SK-N-SH treated with all-trans-retinoic acid at 6 μM for 48 hours (cell line): ENCODE results near the gene PCSK5.

ENCODE experiments used
- ATAC-seq: fragments of 200-7000 bp; cut with Tn5 transposase; 3 replicates; pipeline ENCODE4 v1.9.1; 2020; ENCODE audit warnings: mild to moderate bottlenecking, moderate library complexity
- ARNTL ChIP-seq: fragments of 450-650 bp; formaldehyde crosslinking; IDR thresholded peaks from 2 replicates; pipeline ENCODE4 v1.5.0; 2020; ENCODE audit warnings: low read depth, mild to moderate bottlenecking, moderate library complexity, borderline replicate concordance
- BACH2 ChIP-seq: fragments of 250-450 bp; sonication (Bioruptor Pico); IDR thresholded peaks from 2 replicates; pipeline ENCODE4 v1.9.0; 2021; ENCODE audit warnings: mild to moderate bottlenecking, borderline replicate concordance
- ESRRG ChIP-seq: fragments of 250-450 bp; sonication (Bioruptor Pico); IDR thresholded peaks from 2 replicates; pipeline ENCODE4 v1.6.1; 2021; ENCODE audit warnings: mild to moderate bottlenecking
- GLIS3 ChIP-seq: fragments of 250-450 bp; sonication (Bioruptor Pico); IDR thresholded peaks from 2 replicates; pipeline ENCODE4 v1.5.0; 2020; ENCODE audit warnings: mild to moderate bottlenecking, moderate library complexity
- ISL1 ChIP-seq: fragments of 250-450 bp; sonication (Bioruptor Pico); IDR thresholded peaks from 2 replicates; pipeline ENCODE4 v2.1.2; 2022; ENCODE audit warnings: mild to moderate bottlenecking, moderate library complexity
- OSR1 ChIP-seq: fragments of 250-450 bp; sonication (Bioruptor Pico); IDR thresholded peaks from 2 replicates; pipeline ENCODE4 v1.8.0; 2022; ENCODE audit warnings: moderate library complexity, mild to moderate bottlenecking, inconsistent platforms
- PPARA ChIP-seq: fragments of 250-450 bp; sonication (Bioruptor Pico); IDR thresholded peaks from 2 replicates; pipeline ENCODE4 v1.5.0; 2020; ENCODE audit warnings: mild to moderate bottlenecking, borderline replicate concordance
- RARB ChIP-seq: fragments of 250-450 bp; sonication (Bioruptor Pico); IDR thresholded peaks from 2 replicates; pipeline ENCODE4 v1.8.0; 2021; ENCODE audit warnings: mild to moderate bottlenecking, moderate library complexity
- SNAI2 ChIP-seq: fragments of 250-450 bp; sonication (Bioruptor Pico); IDR thresholded peaks from 2 replicates; pipeline ENCODE4 v1.5.0; 2020; ENCODE audit warnings: mild to moderate bottlenecking, moderate library complexity
- TCF4 ChIP-seq: fragments of 250-450 bp; sonication (Bioruptor Pico); IDR thresholded peaks from 2 replicates; pipeline ENCODE4 v1.8.0; 2021; ENCODE audit warnings: mild to moderate bottlenecking, moderate library complexity, borderline replicate concordance
- ZFP3 ChIP-seq: fragments of 250-450 bp; sonication (Bioruptor Pico); IDR thresholded peaks from 2 replicates; pipeline ENCODE4 v1.5.0; 2020; ENCODE audit warnings: mild to moderate bottlenecking, moderate library complexity
- ZFP30 ChIP-seq: fragments of 450-650 bp; formaldehyde crosslinking; IDR thresholded peaks from 2 replicates; pipeline ENCODE4 v1.5.0; 2022; ENCODE audit warnings: mild to moderate bottlenecking, moderate library complexity
- ZNF565 ChIP-seq: fragments of 450-650 bp; formaldehyde crosslinking; conservative IDR thresholded peaks from 2 replicates; pipeline ENCODE4 v1.5.0; 2020; ENCODE audit warnings: low read depth, mild to moderate bottlenecking, moderate library complexity
- ZNF70 ChIP-seq: fragments of 450-650 bp; formaldehyde crosslinking; IDR thresholded peaks from 2 replicates; pipeline ENCODE4 v1.5.0; 2020; ENCODE audit warnings: mild to moderate bottlenecking, moderate library complexity
- ZNF8 ChIP-seq: fragments of 450-650 bp; formaldehyde crosslinking; IDR thresholded peaks from 2 replicates; pipeline ENCODE4 v1.5.0; 2020; ENCODE audit warnings: mild to moderate bottlenecking, moderate library complexity
- TF ChIP-seq, protein P1 (sequence below): fragments of 250-450 bp; sonication (Bioruptor Pico); IDR thresholded peaks from 2 replicates; pipeline ENCODE4 v1.5.1; 2020; ENCODE audit warnings: low read depth, mild to moderate bottlenecking, moderate library complexity
- TF ChIP-seq, protein P2 (sequence below): fragments of 250-450 bp; sonication (Bioruptor Pico); IDR thresholded peaks from 2 replicates; pipeline ENCODE4 v1.5.1; 2021; ENCODE audit warnings: mild to moderate bottlenecking, moderate library complexity
- TF ChIP-seq, protein P3 (sequence below): fragments of 250-450 bp; sonication (Bioruptor Pico); IDR thresholded peaks from 2 replicates; pipeline ENCODE4 v1.5.0; 2020; ENCODE audit warnings: mild to moderate bottlenecking, moderate library complexity
- TF ChIP-seq, protein P4 (sequence below): fragments of 250-450 bp; sonication (Bioruptor Pico); IDR thresholded peaks from 2 replicates; pipeline ENCODE4 v1.8.0; 2021; ENCODE audit warnings: low read depth, mild to moderate bottlenecking, moderate library complexity, borderline replicate concordance

PCSK5 gene

DNA sequence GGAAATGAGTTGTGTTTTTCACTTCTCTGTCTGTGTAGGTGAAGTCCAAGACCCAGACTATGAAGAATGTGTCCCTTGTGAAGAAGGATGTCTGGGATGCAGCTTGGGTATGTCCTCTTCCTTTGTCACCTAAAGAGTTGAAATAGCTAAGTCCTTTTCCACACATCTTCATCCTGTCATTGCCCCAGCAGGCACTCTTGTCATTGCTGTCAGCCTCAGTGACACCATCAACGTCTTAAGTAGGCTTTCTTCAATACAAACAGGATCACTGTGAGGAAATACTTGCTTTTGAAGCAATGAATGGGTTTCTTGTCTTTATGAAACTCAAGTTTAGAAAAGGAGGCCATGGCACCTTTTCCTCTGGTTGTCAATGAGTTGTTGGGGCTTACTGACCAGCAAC lies 350.1 kb downstream of the PCSK5 start:
- ATAC-seq, result no peak
- TF ChIP-seq, protein P1, sequence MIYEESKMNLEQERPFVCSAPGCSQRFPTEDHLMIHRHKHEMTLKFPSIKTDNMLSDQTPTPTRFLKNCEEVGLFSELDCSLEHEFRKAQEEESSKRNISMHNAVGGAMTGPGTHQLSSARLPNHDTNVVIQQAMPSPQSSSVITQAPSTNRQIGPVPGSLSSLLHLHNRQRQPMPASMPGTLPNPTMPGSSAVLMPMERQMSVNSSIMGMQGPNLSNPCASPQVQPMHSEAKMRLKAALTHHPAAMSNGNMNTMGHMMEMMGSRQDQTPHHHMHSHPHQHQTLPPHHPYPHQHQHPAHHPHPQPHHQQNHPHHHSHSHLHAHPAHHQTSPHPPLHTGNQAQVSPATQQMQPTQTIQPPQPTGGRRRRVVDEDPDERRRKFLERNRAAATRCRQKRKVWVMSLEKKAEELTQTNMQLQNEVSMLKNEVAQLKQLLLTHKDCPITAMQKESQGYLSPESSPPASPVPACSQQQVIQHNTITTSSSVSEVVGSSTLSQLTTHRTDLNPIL (CRISPR knock-in tag), result no peak
- TF ChIP-seq PPARA (CRISPR knock-in tag), result no peak
- TF ChIP-seq SNAI2 (CRISPR knock-in tag), result no peak

DNA sequence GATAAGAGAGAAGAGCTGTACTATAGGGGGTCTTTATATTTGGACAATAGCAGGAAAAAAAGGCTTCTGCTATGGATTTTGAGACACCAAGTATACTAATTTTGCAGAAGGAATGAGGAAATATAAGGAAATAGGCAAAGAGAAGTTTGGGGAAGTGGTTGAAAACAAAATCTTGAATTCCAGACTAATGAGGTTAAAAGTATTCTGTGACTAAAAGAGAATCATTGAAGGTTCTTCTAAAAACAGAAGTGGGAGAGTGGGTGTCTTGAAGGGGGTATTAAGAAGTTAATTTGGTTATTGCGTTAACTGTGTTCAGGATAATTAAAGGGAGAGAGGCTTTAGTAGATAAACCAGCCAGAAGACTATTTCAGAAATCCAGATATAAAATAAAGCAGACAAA lies 355.0 kb downstream of the PCSK5 start:
- ATAC-seq, result no peak
- TF ChIP-seq OSR1 (no peak), ISL1 (no peak), ARNTL (no peak), ZNF8 (no peak)
- TF ChIP-seq, protein P2, sequence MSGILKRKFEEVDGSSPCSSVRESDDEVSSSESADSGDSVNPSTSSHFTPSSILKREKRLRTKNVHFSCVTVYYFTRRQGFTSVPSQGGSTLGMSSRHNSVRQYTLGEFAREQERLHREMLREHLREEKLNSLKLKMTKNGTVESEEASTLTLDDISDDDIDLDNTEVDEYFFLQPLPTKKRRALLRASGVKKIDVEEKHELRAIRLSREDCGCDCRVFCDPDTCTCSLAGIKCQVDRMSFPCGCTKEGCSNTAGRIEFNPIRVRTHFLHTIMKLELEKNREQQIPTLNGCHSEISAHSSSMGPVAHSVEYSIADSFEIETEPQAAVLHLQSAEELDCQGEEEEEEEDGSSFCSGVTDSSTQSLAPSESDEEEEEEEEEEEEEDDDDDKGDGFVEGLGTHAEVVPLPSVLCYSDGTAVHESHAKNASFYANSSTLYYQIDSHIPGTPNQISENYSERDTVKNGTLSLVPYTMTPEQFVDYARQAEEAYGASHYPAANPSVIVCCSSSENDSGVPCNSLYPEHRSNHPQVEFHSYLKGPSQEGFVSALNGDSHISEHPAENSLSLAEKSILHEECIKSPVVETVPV (CRISPR knock-in tag), result no peak
- TF ChIP-seq, protein P3, sequence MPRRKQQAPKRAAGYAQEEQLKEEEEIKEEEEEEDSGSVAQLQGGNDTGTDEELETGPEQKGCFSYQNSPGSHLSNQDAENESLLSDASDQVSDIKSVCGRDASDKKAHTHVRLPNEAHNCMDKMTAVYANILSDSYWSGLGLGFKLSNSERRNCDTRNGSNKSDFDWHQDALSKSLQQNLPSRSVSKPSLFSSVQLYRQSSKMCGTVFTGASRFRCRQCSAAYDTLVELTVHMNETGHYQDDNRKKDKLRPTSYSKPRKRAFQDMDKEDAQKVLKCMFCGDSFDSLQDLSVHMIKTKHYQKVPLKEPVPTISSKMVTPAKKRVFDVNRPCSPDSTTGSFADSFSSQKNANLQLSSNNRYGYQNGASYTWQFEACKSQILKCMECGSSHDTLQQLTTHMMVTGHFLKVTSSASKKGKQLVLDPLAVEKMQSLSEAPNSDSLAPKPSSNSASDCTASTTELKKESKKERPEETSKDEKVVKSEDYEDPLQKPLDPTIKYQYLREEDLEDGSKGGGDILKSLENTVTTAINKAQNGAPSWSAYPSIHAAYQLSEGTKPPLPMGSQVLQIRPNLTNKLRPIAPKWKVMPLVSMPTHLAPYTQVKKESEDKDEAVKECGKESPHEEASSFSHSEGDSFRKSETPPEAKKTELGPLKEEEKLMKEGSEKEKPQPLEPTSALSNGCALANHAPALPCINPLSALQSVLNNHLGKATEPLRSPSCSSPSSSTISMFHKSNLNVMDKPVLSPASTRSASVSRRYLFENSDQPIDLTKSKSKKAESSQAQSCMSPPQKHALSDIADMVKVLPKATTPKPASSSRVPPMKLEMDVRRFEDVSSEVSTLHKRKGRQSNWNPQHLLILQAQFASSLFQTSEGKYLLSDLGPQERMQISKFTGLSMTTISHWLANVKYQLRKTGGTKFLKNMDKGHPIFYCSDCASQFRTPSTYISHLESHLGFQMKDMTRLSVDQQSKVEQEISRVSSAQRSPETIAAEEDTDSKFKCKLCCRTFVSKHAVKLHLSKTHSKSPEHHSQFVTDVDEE, result no peak

DNA sequence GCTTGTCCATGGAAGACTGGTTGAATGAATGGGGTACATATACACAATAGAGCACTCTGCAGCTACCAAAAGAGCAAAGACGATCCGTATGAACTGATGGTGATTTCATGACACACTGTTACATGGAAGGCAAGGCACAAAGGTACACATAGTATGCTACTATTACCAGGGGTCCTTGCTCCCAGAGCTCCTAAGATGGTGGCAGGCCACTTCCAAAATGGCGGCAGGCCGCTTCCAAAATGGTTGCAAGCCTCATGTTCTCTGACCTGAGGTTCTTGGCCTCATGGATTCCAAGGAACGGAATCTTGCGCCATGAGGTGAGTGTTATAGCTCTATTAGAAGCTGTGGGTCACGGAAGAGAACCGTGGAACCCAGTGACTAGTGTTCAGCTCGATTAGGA lies 356.2 kb downstream of the PCSK5 start:
- ATAC-seq, result no peak
- TF ChIP-seq BACH2 (CRISPR knock-in tag) (no peak), RARB (no peak), OSR1 (no peak)
- TF ChIP-seq, protein P4, sequence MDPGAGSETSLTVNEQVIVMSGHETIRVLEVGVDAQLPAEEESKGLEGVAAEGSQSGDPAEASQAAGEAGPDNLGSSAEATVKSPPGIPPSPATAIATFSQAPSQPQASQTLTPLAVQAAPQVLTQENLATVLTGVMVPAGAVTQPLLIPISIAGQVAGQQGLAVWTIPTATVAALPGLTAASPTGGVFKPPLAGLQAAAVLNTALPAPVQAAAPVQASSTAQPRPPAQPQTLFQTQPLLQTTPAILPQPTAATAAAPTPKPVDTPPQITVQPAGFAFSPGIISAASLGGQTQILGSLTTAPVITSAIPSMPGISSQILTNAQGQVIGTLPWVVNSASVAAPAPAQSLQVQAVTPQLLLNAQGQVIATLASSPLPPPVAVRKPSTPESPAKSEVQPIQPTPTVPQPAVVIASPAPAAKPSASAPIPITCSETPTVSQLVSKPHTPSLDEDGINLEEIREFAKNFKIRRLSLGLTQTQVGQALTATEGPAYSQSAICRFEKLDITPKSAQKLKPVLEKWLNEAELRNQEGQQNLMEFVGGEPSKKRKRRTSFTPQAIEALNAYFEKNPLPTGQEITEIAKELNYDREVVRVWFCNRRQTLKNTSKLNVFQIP (CRISPR knock-in tag), result no peak
- TF ChIP-seq, protein P2 (CRISPR knock-in tag), result no peak

DNA sequence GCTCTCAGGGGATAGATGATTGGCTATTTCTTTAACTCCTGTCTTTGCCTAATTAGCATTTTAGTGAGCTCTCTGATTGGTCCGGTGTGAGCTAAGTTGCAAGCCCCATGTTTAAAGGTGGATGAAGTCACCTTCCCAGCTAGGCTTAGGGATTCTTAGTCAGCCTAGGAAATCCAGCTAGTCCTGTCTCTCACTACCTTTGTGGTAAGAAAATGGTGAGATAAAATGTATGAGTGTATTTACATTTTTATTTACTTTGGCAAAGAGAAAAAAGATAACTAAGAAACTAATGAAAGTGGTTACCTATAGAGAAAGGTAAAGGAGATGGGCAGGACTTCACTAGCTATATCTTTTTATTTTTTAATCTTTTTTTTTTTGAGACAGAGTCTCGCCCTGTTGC lies 357.0 kb downstream of the PCSK5 start:
- TF ChIP-seq ZFP3 (no peak), ISL1 (no peak), ZFP30 (CRISPR knock-in tag) (no peak), ESRRG (no peak)
- no peak for ATAC-seq

DNA sequence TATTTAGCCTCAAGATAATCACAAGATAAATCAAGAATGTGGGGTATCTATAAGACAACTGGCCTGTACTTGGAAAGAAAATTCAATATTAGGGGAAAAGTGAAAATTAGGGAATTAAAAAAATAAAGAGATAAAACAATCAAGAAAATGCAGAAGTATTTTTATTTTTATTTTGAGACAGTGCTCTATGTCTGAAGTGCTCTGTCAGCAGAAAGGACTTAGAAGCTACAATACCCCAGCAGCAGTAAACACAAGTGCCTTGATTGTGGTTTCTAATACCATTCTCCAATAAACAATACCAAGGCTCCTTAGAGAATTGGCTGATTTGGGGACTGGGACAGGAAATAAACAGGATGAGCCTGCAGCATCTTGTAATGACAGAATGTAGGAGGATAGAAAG lies 358.8 kb downstream of the PCSK5 start:
- TF ChIP-seq TCF4, result no peak
- no peak for ATAC-seq

DNA sequence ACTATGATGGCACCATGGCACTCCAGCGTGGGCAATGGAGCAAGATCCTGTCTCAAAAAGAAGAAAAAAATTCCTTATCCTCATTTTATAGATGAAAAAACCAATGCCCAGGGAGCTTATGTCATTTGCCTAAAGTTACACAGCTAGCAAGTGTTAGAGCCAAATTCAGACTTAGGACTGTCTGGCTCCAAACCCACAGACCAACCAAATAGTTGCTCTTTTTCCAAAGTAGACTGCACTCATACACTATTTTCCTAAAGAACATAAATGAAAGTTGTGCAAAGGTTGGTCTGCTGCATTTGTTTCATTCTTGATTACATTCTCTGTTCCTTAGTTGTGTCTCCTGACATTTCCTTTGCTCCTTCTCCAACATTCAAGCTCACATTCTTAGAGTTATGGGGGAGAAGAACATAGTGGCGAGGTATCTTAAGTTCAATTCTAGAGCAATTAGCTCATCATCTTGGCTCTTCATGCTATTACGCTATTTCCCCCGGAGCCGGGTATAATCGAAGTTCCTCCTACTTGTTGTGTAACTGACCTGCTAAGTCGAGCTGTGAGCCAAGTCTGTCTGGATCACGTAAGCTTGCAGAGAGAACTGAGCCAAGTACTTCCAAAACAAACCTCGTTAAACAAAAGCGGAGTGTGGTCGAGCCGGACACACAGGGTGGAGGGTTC lies 365.4 kb downstream of the PCSK5 start:
- no peak for ATAC-seq
- TF ChIP-seq ISL1 (no peak), GLIS3 (CRISPR knock-in tag) (no peak), ARNTL (no peak), ZNF70 (no peak), ESRRG (no peak), ZNF565 (no peak), ZFP3 (no peak), OSR1 (no peak), ZFP30 (CRISPR knock-in tag) (no peak)
- TF ChIP-seq, protein P2 (CRISPR knock-in tag), result no peak
